HFF-Myc (cell line): ENCODE data around the gene TASOR.
"Not testable (repeated sequence)": the region's sequence is repeated elsewhere in the genome, so short reads cannot be mapped to it uniquely, and the experiment has no call there.

Experiments used
- DNase-seq: peaks from one replicate; pipeline ENCODE4 v3.0.0-alpha.2; 2011; ENCODE audit warnings: low read depth; ENCODE audit errors: extremely low read depth
- H3K4me3 ChIP-seq: replicated peaks from 2 replicates; pipeline ENCODE4 v1.5.1; 2011; ENCODE audit warnings: low read depth, mild to moderate bottlenecking, control low read depth, low read length
- CTCF ChIP-seq: IDR thresholded peaks from 2 replicates; pipeline ENCODE4 v1.5.1; 2012; ENCODE audit warnings: mild to moderate bottlenecking, low read depth, low read length, control low read depth; ENCODE audit errors: missing control alignments

Gene TASOR

DNA sequence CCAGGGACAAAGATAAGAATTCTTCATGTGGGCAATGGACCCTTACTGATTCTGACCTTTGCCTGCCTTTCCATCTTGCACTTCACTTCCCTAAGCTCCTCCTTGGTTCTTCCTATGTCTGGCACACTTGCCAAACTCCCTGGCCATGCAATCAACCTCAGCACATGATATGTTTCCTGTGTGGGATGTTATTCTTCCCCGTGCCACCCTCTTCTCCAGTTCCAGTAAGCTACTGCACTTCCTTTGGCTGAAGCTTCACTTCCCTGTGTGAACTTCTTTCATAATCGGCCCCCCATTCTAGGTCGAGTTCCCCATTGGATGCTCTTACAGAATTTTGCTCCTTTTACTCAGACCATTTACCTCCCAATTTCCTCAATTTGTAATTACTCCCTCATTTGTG is 10.7 kb upstream of the TASOR start:
- DNase-seq, result no peak
- no peak for TF ChIP-seq CTCF
- H3K4me3 ChIP-seq, result no peak overlapping the region

GRCh38 chr3:56692520-56693433 is 9.7 kb upstream of the TASOR start:
- H3K4me3 ChIP-seq, DNase-seq: not testable (repeated sequence)

- not testable (repeated sequence) for DNase-seq, H3K4me3 ChIP-seq
These were observed 8.9 kb upstream of the TASOR start for GRCh38 chr3:56692001-56692365.

DNA sequence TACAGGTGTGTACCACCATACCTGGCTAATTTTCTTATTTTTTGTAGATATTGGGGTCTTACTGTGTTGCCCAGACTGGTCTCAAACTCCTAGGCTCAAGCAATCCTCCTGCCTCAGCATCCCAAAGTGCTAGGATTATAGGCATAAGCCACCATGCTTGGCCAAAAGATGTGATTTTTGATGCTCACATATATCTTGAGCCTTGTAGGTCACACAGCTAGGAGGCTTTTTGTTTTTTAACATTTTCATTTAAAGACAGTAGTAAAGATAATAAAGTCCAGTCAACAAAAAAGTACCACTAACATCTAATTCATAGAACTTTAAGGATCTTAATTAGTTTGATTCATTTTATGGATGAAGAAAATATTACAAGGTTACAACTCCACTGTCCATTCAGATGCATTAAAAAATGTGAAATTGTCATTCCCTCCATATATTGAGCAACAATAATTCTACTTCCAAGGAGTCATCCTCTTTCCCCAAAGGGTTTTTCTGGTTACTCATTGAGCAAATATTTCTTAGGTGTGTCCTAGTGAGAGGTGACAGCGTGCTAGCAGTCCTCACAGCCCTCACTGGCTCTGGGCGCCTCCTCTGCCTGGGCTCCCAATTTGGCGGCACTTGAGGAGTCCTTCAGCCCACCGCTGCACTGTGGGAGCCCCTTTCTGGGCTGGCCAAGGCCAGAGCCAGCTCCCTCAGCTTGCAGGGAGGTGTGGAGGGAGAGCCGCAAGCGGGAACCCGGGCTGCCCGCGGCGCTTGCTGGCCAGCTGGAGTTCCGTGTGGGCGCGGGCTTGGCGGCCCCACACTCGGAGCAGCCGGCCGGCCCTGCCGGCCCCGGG is 8.3 kb upstream of the TASOR start:
- TF ChIP-seq CTCF, result no peak
- DNase-seq, result no peak
- H3K4me3 ChIP-seq, result no peak overlapping the region

- no peak overlapping the region for H3K4me3 ChIP-seq
- no peak for DNase-seq
- TF ChIP-seq CTCF, result no peak
These were observed 6.2 kb upstream of the TASOR start for GRCh38 chr3:56689303-56689702.

DNA sequence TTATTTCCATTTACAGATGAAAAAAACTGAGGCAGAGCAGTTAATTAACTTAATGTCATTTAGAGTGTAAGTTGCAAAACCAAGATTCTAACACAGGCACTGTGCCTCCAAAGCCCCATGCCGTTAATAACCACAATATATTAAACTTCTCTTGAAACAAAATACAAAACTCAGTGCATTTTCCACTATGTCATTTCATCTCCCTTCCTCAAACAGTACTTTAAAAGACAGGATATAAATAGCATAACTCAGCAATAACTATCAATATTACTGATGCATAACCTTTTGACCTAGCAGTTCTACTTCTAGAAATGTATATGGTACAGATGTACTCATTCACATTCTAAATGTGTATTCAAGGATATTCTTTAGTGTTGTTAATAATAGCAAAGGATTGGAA is 5.1 kb upstream of the TASOR start:
- TF ChIP-seq CTCF, result no peak
- no peak overlapping the region for H3K4me3 ChIP-seq
- DNase-seq, result no peak

DNA sequence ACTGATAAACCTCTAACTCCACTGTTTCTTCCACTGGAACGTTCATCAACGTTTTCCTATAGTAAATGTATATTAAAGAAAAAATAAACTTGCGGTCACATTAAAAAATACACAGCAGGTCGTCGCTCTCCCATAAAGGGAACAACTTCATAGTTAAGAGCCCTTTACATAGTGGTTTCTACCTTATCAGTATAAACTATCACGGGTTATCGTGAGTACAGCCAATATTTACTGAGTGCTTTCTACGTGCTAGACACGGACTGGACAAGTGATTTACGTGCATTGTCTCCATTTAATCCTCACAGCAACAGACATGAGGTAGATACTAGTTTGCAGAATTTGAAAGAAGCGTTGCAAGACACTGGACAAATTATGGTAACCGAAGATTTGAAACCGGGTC is 964 bp upstream of the TASOR start:
- DNase-seq, result no peak
- no peak for TF ChIP-seq CTCF
- H3K4me3 ChIP-seq, result no peak overlapping the region
